ENCODE results near the gene FAXC.
"Not testable (repeated sequence)": the region's sequence is repeated elsewhere in the genome, so short reads cannot be mapped to it uniquely, and the experiment has no call there.

DNA sequence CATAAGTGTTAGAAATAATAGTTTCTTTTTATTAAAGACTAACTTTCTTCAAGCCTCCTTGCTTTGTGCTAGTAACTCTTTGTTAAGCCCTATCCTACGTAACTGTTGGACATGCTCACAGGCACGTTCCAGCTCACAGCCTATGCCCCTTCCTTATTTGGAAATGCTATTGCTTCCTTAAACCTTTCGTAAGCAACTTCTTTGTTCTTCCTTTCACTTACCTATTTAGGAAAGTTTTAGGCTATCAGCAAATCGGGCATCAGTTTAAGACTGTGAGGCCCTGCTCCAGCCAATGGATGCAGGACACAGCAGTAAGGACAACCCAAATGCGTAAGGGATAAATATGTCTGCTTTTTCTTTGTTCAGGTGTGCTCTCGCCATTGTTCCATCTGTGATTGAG is 14.2 kb downstream of the FAXC start:
- TF ChIP-seq POLR2A (IDR thresholded peaks at IDR 0.05; ENCODE audit: low read length); GATA1 (IDR thresholded peaks at IDR 0.05; ENCODE audit: low read depth, low read length): not testable (repeated sequence)
